ENCODE measurements around the gene ADAM8.

The ADAM8 gene

GRCh38 chr10:133281628-133282372 is 5.1 kb upstream of the ADAM8 start:
- no peak for DNase-seq (ENCODE audit: low spot score)

GRCh38 chr10:133281084-133281483 is 4.4 kb upstream of the ADAM8 start:
- no peak for DNase-seq (ENCODE audit: low spot score)

- DNase-seq (ENCODE audit: low spot score): no peak
Measured at GRCh38 chr10:133280391-133281059, 3.9 kb upstream of the ADAM8 start.

- DNase-seq (ENCODE audit: low spot score): no peak
Measured at GRCh38 chr10:133279326-133280226, 2.9 kb upstream of the ADAM8 start.

- DNase-seq (ENCODE audit: low spot score): no peak
Measured at GRCh38 chr10:133278577-133279265, 2.1 kb upstream of the ADAM8 start.

- DNase-seq (ENCODE audit: low spot score): no peak
Measured at GRCh38 chr10:133277993-133278576, 1.4 kb upstream of the ADAM8 start.

GRCh38 chr10:133277277-133277992 is 767 bp upstream of the ADAM8 start:
- DNase-seq (ENCODE audit: low spot score): no peak

- DNase-seq (ENCODE audit: low spot score): no peak
Measured at GRCh38 chr10:133276100-133276434, 601 bp downstream of the ADAM8 start.

GRCh38 chr10:133275684-133276092 is 980 bp downstream of the ADAM8 start:
- no peak for DNase-seq (ENCODE audit: low spot score)

- no peak for DNase-seq (ENCODE audit: low spot score)
Measured at GRCh38 chr10:133274751-133275683, 1.7 kb downstream of the ADAM8 start.

GRCh38 chr10:133273534-133274143 is 3.0 kb downstream of the ADAM8 start:
- DNase-seq (ENCODE audit: low spot score): no peak

- no peak for DNase-seq (ENCODE audit: low spot score)
Measured at GRCh38 chr10:133272964-133273420, 3.7 kb downstream of the ADAM8 start.

GRCh38 chr10:133272301-133272963 is 4.2 kb downstream of the ADAM8 start:
- no peak for DNase-seq (ENCODE audit: low spot score)

- DNase-seq (ENCODE audit: low spot score): no peak
Measured at GRCh38 chr10:133271521-133272300, 5.0 kb downstream of the ADAM8 start.

- DNase-seq (ENCODE audit: low spot score): no peak
Measured at GRCh38 chr10:133270773-133271297, 5.8 kb downstream of the ADAM8 start.

GRCh38 chr10:133270204-133270603 is 6.5 kb downstream of the ADAM8 start:
- no peak for DNase-seq (ENCODE audit: low spot score)

GRCh38 chr10:133269367-133269766 is 7.3 kb downstream of the ADAM8 start:
- DNase-seq (ENCODE audit: low spot score): no peak

- no peak for DNase-seq (ENCODE audit: low spot score)
Measured at GRCh38 chr10:133268532-133268931, 8.1 kb downstream of the ADAM8 start.

All from putamen (tissue), 1 donor.